Neural cell (in vitro differentiated cells): ENCODE measurements around the gene MSMP.

Experiments
- CTCF ChIP-seq: fragments of 450-650 bp; IDR thresholded peaks from 2 replicates; pipeline ENCODE4 v1.5.1; 2014; ENCODE audit warnings: antibody characterized with exemption, mild to moderate bottlenecking, moderate library complexity; ENCODE audit not compliant: poor library complexity, severe bottlenecking
- SMC3 ChIP-seq: fragments of 450-650 bp; conservative IDR thresholded peaks from 2 replicates; pipeline ENCODE4 v1.6.1; 2014; ENCODE audit warnings: antibody characterized with exemption, mild to moderate bottlenecking, moderate library complexity; ENCODE audit not compliant: poor library complexity

- TF ChIP-seq CTCF (no peak), SMC3 (no peak)
Observed at GRCh38 chr9:35790025-35790384, 35.9 kb upstream of the MSMP start.
